Measurements from ENCODE around the gene VMAC.

The VMAC gene

GRCh38 chr19:5905114-5905778 is 574 bp downstream of the VMAC start:
- no peak for DNase-seq

DNA sequence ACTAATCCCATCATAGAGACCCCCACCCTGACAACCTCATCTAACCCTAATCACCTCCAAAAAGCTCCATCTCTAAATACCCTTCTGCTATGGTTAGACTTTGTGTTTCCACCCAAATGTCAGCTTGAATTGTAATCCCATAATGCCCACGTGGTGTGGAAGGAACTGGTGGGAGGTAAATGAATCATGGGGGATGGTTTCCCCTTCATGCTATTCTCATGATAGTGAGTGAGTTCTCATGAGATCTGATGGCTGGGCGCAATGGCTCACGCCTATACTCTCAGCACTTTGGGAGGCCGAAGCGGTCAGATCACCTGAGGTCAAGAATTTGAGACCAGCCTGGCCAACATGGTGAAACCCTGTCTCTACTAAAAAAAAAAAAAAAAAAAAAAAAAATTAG is 2.6 kb downstream of the VMAC start:
- DNase-seq = no peak

DNA sequence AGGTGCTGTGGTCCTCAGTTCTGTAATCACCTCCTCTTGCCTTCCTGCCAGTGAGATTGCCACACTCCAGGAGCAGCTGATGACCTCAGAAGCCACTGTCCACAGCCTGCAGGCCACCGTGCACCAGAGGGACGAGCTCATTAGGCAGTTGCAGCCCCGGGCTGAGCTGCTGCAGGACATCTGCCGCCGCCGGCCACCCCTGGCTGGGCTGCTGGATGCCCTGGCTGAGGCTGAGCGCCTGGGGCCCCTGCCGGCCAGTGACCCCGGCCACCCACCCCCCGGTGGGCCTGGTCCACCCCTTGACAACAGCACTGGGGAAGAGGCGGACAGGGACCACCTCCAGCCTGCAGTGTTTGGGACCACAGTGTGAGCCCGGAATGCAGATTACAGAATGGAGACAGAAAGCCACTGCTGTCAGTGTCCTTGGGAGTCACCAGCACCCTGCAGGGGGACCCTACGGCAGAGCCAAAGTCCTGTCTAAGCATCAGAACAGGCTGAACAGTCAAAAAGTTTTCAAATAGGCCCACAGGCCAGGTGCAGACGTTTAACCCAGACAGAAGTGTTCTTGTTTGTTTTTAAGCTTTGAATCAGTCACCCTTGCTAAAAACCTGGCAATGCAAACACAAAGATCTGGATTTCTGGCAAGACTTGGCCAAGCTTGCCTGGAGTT is 4.2 kb downstream of the VMAC start:
- DNase-seq = no peak

GRCh38 chr19:5910638-5910907 is 5.9 kb downstream of the VMAC start:
- no peak for DNase-seq

- no peak for DNase-seq
Observed at GRCh38 chr19:5911366-5911765, 6.7 kb downstream of the VMAC start.

GRCh38 chr19:5913739-5914357 is 9.2 kb downstream of the VMAC start, which contains the start of gene CAPS:
CAPS (plus strand) TSS chr19:5914254; CDS start chr19:5914407, 153 bp downstream.
- peak; percentile 21 to 73 for DNase-seq

- no peak for DNase-seq
Observed at GRCh38 chr19:5914358-5914774, 9.7 kb downstream of the VMAC start.

DNA sequence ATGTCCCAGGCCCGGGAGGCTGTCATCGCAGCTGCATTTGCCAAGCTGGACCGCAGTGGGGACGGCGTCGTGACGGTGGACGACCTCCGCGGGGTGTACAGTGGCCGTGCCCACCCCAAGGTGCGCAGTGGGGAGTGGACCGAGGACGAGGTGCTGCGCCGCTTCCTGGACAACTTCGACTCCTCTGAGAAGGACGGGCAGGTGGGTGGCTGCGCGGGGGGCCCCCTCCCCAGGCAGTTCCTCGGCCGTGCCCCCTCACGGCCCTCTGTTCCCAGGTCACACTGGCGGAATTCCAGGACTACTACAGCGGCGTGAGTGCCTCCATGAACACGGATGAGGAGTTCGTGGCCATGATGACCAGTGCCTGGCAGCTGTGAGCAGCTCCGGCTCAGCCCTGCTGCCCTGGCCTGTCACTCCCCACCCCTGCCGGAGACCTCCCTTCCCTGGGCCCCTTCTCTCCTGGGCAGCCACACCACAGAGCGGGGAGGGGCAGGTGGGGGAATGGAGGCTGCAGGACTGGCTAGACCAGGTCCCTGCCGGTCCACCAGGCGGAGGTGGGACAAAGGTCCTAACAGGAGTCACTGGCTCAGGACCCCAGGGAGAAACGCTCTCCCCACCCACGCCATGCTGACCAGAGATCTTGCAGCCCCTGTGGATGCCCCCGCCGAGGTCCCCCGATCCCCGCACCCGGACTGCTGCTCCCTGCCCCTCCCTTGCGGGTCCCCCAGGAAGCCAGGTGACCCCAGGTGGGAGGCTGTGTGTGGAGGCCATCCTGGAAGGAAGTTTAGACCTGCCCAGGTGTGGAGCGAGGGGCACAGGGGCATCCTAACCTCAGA is 10.5 kb downstream of the VMAC start:
- no peak for DNase-seq

DNA sequence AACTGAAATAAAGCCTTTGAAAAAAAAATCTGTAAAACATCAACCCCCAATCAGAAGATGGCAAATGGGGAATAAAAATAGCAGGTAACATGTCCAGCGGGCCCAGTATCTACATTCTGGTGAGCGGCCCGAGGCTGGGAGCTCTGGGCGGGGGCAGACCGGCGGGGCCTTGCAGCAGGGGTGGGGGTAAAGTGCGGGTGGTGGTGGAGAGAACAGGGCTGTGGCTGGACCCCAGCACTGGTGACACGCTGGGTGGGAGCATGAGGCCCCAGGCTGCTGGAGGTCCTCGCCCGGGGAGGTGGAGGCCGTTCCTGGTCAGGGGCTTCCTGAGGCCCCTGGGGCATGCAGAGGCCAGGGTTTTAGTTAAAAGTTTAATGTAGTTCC is 11.1 kb downstream of the VMAC start:
- DNase-seq = no peak

GRCh38 chr19:5916181-5916708 is 11.6 kb downstream of the VMAC start:
- DNase-seq = no peak

- DNase-seq = no peak
Observed at GRCh38 chr19:5917431-5918107, 12.9 kb downstream of the VMAC start.

DNA sequence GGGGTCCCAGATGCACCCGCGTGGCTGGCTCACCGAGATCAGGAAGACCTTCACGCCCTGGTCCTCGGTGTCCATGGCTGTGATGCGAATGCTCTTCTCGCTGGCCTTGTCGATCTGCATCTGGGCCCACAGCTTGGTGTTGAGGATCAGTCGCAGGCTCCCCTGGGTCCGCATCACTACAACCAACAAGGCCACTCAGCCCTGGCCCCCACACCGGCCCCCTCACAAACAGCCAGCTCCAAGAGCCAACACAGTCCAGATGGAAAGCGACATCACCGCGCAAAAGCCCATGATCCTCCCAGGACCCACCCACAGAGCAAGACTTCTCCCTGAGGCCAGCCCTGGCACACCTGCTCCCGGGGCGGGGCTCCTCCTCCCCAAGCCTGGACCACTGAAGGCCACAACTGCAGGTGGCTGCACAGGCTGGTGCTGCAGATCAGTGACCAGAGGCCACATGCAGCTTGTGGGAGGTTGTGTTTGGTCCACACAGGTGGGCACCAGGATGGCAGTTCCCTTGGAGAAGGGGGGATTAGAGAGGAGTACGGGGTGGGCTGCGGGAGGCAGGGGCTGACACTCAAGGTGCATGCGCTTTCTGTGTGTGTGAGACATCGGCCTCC is 13.9 kb downstream of the VMAC start:
- DNase-seq = no peak

DNA sequence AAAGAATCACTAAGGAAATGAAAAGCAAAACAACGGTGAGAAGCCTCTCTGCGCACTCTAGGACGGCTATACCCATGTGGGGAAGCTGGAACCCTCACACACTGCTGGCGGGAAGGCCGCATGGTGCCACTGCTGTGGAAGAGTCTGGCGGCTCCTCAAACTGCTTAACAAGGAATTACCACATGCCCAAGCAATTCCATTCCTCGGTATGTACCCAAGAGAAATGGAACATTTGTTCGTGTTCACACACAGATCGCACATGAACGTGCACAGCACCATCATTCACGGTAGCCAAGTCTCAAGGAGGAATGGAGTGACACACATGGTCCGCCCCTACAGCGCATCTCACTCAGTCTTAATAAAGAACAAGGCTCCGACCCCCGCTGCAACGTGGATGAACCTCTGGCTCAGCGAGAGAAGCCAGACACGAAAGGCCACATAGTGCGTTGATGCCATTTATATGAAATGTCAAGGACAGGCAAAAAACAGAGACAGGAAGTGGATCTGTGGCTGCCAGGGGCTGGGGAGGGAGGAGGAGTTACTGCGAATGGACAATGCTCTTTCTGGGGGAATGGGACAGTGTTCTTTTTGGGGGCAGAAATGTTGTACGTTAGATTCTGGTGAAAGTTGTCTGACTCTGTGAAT is 17.0 kb downstream of the VMAC start:
- DNase-seq = no peak

DNA sequence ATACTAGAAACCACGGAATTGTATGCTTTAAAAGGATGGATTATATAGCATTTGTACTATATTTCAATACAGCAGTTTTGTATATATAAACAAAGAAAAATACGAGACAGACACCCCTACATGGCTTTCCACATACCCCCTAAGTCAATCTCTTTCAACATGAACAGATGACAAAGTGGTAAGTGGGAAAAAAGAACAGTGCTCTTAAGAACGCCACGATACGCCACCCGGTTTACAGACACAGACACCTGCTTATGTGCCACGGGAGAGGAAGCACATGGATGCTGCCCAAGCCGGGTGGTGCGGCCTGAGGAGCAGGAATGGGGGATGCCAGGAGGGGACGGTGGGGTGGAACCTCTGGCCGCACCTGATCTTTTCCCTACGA is 17.5 kb downstream of the VMAC start:
- no peak for DNase-seq

DNA sequence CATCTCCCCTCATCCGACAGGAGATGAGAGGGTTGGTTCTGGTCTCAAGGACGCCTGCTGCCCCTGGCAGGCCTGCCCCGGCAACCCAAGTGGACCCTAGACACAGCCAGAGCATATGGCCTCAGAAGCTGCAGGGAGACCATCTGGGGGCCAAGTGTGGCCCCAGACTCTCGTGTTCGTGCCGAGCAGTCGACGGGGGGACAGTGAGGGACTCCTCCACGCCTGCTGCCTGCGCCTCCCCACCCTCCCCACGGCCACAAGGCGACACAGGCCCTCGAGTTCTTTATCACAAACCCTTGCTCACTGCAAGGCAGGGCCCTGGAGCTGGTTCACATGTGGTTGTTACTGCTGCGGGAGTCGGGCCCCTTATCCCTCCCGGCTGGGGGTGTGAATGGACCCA is 18.7 kb downstream of the VMAC start:
- no peak for DNase-seq

GRCh38 chr19:5925830-5926427 is 21.3 kb downstream of the VMAC start:
- no peak for DNase-seq

DNA sequence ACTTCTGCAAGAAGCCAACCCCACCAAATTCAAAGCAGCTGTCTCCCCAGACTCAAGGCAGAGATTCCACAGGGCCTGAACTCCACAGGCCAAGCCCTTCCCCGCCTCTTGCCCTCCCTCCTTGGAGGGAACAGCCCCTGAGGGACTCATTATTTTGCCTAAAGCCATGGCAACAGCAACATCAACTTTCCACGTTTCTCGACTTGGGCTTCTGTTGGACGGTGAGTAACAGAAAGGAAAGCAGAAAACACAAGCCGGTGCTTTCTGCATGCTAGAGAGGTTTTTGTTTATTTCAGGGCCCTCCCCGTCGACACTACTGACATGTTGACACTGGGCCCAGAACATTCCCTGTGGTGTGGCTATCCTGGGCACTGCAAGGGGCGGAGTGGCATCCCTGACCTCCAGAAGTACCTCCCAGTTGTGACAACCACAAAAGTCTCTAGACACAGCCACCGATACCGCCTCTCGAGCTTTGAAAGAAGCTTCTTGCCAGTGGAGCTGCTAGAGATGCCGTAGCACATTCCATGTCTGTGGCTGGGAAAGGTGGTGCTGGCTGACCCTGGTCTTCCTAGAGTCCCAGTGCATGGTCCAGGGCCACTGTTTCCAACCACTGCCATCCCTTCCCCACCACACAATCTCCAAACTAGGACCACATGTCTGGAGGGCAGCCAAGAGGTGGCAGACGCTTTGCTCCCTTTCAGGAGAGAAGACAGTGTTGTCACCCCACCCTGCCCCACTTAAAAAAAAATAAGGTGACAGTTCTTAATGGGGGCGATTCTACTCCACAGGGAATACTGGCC is 22.2 kb downstream of the VMAC start:
- no peak for DNase-seq

DNA sequence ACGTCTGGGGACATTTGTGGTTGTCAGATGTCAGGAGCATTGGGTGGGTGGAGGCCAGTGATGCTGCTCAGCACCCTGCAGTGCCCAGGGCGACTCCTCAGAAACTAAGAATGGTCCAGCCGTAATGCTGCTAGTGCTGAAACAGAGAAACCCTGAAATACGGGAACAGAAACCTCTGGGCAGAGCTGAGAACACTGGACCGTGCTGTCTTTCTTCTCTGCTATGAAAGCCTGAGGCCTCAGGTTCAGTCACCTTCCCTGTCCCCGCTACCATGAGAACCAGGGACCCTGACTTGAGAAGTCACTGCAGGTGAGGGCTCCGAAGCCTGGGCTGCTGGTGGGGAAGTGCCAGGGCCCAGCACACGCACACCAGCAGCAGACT is 22.8 kb downstream of the VMAC start:
- no peak for DNase-seq

DNA sequence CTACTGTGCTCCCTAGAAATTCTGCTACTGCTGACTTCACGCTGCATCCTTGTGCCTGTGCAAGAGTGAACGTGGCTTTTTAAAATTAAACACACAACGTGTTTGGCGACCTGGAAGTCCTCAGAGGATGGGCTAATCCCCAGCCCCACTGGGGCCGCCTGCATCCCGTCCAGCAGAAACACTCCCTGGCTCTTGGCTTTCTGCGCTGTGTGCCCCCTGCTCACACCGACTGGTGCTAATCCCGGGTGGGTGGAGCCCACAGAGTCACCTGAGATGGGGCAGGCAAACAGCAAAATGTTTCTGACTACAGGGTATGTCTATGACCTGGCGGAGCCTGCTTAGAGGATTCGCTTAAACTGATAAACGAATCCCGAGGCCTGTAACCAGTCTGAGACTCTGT is 24.5 kb downstream of the VMAC start:
- no peak for DNase-seq

GRCh38 chr19:5929625-5930024 is 25.0 kb downstream of the VMAC start:
- no peak for DNase-seq

- DNase-seq = no peak
Observed at GRCh38 chr19:5931251-5931650, 26.6 kb downstream of the VMAC start.
